Camera-type eye (tissue), 1 donor: ENCODE data around the gene CCZ1B. TPM values are rescaled to one million over a fixed set of nuclear protein-coding genes. Genes with fewer than 3 reads are reported as not detected.

Source experiments
- total RNA-seq: library from RNA; depleted of rRNA; stranded (reverse); fragments of >200 nt; gene quantifications from one replicate; pipeline ENCODE4 v1.2.3, GENCODE V29; 2014

Gene CCZ1B
- 68.2 TPM for total RNA-seq

GRCh38 chr7:6826151-6826550 lies at the start of gene CCZ1B:
Gene CCZ1B, minus strand, starts transcription at chr7:6826275. Its CDS starts 78 bp downstream, at chr7:6826197.

DNA sequence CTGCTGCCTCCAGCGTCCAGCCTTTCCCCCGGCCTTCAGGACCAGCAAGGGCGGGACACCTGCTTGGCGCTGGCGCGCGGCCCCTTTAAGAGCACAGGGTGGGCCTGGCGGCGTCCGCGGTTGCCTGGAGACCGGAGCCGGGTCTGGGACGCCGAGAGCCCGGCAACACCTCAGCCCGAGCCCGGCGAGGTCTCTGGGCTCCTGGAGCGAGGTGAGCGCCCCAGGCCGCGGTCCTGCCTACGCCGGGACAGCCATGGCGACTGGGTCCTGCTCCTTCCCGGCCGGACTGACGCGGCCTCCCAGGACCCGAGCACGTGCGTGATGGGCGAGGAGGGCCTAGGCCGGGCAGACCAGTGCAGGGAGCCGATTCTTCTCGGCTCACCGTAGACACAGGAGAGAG lies 72.1 kb downstream of the CCZ1B start, which contains the start of gene RSPH10B2:
RSPH10B2 (plus strand) TSS at position 140 of the 400 bp plus-strand sequence. CDS start 3,575 bp downstream, outside the sequence.

Other genes starting within 250 kb of the CCZ1B start
- gene ZDHHC4, start 248.8 kb downstream of the CCZ1B start, total RNA-seq: 60.5 TPM
- gene INTS15, start 236.3 kb downstream of the CCZ1B start, total RNA-seq: 21.0 TPM
- 20.7 TPM for gene ZNF853, start 210.7 kb downstream of the CCZ1B start, total RNA-seq
- gene ZNF316, start 189.0 kb downstream of the CCZ1B start, total RNA-seq: 35.3 TPM
- gene ZNF12, start 119.3 kb downstream of the CCZ1B start, total RNA-seq: 45.3 TPM
- gene RSPH10B2, start 72.2 kb downstream of the CCZ1B start, total RNA-seq: not detected